Brain pericyte (primary cell): ENCODE results near the gene PPP1R26.
"Not testable (repeated sequence)": the region's sequence is repeated elsewhere in the genome, so short reads cannot be mapped to it uniquely, and the experiment has no call there.

Source experiments
- DNase-seq: peaks from one replicate; pipeline ENCODE4 v3.0.0-alpha.2; 2012; ENCODE audit warnings: low read depth, low spot score

PPP1R26 gene

GRCh38 chr9:135458478-135458877 lies 21.1 kb upstream of the PPP1R26 start:
- DNase-seq = not testable (repeated sequence)

- no peak for DNase-seq
Observed at GRCh38 chr9:135461936-135462335, 17.6 kb upstream of the PPP1R26 start.

- no peak for DNase-seq
Observed at GRCh38 chr9:135463140-135463539, 16.4 kb upstream of the PPP1R26 start.

- DNase-seq = no peak
Observed at GRCh38 chr9:135464181-135464580, 15.4 kb upstream of the PPP1R26 start.

GRCh38 chr9:135468854-135469521 lies 10.6 kb upstream of the PPP1R26 start:
- no peak for DNase-seq

GRCh38 chr9:135471791-135472640 lies 7.6 kb upstream of the PPP1R26 start:
- no peak for DNase-seq

GRCh38 chr9:135473972-135474543 lies 5.5 kb upstream of the PPP1R26 start:
- DNase-seq = no peak

GRCh38 chr9:135474915-135475314 lies 4.7 kb upstream of the PPP1R26 start:
- no peak for DNase-seq

- no peak for DNase-seq
Observed at GRCh38 chr9:135476561-135477355, 2.8 kb upstream of the PPP1R26 start.

- DNase-seq = no peak
Observed at GRCh38 chr9:135478191-135478590, 1.4 kb upstream of the PPP1R26 start.

GRCh38 chr9:135478829-135479468 lies 633 bp upstream of the PPP1R26 start:
- DNase-seq = no peak

- DNase-seq = no peak
Observed at GRCh38 chr9:135480071-135480939, 723 bp downstream of the PPP1R26 start.

- no peak for DNase-seq
Observed at GRCh38 chr9:135480940-135481310, 1.3 kb downstream of the PPP1R26 start.

GRCh38 chr9:135482015-135482754 lies 2.6 kb downstream of the PPP1R26 start:
- DNase-seq = no peak

GRCh38 chr9:135484460-135485277 lies 5.1 kb downstream of the PPP1R26 start:
- no peak for DNase-seq

GRCh38 chr9:135485385-135485784 lies 5.8 kb downstream of the PPP1R26 start:
- no peak for DNase-seq

GRCh38 chr9:135485832-135486231 lies 6.2 kb downstream of the PPP1R26 start:
- no peak for DNase-seq

- no peak for DNase-seq
Observed at GRCh38 chr9:135486267-135487065, 6.9 kb downstream of the PPP1R26 start.
